HG02938 (cell line): Measurements from ENCODE around the gene PRKG1.

ENCODE experiments used
- ATAC-seq: cut with Tn5 transposase; IDR thresholded peaks from one replicate; pipeline ENCODE4 v1.9.1; 2021; ENCODE audit warnings: mild to moderate bottlenecking, moderate library complexity; ENCODE audit not compliant: unreplicated experiment

The PRKG1 gene

DNA sequence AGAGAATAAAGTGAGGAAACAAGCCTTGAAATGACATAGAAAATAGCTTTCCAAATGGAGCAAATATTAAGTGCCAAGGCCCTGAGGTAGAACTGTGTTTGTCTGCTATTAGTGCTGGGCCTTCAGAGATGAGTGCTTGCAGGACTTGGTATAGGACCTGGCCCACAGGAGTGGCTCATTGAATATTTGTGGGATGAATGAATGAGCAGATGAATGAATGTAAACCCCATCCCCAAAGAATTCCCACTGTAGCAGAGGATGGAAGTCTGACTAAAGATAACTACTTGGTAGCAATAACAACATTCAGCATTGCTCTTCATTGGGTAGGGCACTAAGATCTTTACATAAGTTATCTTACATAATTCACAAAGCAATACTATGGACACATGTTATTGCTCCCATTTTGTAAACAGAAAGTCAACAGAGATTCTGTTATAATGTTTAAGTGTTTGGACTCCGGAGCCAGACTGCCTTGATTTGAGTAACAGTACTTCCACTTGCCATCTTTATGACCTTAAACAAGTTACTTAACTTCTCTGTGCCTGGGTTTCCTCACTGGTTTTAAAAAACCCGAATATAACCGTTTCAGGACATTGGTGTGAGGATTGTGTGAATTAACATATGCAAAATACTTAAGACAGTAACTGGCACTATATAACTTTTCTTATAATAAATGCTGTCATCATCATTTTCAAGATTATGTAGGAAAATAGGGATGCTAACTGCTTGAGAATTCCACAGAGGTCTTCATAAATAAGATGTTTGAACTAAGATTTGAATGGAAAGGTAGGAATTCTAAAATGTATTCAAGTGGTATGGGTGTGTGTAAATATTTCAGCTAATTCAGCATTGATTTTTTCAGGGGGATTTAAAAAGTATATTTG, 141.9 kb downstream of the PRKG1 start:
- ATAC-seq: no peak

GRCh38 chr10:51217505-51217904, 143.2 kb downstream of the PRKG1 start:
- ATAC-seq: no peak

- ATAC-seq: no peak
Observed at GRCh38 chr10:51224671-51225161, 150.4 kb downstream of the PRKG1 start.

DNA sequence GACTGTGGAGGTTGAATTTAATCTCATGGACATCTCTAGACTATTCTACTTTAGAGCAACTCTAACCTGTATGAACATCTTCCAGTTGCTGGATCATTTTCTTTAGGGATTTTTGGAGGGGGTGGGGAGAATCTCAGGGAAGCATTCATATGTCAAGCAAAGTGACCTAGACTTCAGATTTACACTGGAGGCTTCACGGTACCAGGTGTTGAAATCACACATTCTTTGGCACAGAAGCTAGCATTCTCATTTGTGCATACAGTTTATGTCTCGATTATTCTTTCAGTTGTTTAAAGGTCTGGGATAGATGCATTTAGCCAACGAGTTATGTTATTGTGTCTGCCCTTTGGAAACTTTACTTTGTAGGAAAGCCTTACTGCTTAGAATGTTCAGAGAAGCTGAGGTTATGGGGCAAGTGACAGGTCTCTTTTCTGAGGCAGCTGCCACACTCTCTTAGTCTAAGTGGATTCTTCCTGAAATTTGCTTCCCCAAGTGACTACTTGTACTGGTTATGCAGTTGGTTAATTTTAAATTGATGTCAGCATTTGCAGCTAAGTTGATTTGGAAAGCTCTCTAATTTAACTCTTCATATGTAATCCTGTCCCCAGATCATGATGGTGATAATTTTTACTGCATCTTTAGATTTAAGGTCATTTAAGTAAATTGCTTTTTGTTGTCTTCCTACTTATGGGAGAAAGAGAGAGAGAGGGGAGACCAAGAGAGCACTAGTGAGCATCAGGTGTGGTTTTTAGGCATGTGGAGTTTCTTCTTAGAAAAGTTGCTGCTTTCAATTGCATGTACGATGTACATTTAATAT, 153.8 kb downstream of the PRKG1 start:
- ATAC-seq: no peak

GRCh38 chr10:51228714-51229100, 154.4 kb downstream of the PRKG1 start:
- ATAC-seq: no peak

GRCh38 chr10:51230887-51231585, 156.7 kb downstream of the PRKG1 start:
- no peak for ATAC-seq

DNA sequence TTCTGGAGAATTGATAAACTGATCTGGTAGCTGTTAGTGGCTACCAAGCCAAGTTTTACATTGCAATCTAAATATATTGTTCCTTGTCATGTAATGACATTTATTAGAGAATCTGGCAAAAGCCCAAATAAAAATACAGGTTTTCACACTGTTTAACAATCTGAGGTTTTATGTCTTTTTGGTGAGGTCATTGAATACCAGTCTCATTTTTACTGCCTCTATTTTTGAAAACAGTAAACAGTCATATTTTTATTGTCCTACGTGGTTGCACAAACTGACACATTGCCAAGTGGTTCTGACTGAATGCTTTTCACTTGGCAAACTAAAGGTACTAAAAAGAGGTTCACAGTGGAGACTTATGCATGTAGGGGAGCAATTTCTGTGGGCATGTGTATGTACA, 157.5 kb downstream of the PRKG1 start:
- ATAC-seq: no peak

DNA sequence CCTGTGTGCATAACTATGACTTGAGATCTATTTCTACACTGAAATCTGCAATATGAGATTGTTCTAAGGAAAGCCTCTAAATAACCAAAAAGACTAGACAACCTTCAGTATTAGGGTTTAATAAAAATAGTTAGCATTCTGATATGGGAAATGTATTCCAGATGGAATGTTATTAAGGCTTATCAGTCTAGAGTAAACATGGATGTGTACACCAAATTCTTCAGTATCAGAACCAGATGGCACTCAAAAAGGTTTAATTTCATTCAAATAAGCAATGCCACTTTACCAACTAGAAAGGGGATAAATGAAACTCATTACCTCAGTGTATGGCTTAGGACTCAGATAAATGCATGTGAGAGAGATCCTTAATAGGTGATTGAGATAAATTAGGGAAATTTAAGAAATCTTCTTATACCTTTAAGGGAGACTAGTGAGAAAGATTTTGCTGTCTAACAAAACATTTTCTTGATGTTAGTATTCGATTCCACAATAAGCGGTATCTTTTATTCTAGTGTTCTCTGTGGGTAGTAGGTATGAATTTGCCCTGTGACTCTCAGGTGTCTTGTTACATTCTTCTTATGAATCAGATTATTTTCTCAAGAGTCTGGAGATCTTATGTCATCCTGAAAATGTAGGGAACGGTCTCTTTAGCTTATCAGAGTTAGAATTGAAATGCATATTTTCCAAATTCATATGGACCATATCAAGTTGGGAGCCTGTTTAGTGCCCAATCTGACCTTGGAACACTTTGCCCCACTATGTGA, 159.2 kb downstream of the PRKG1 start:
- no peak for ATAC-seq

DNA sequence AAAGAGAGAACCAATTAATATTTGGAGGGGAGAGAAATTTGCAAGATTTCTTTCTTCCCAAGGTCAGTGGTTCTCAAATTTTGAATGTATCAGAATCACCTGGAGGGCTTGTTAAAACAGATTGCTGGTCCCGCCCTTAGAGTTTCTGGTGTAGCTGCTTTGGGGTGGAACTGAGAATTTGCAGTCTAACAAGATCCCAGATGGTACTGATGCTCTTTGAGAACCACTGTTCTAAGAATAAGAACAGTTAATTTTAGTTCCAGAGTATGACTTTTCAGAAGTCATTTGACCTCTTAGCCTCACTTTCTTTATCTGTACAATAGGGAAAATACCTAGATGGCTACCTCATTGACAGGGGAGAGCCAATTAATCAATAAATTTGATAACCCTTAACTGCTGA, 161.6 kb downstream of the PRKG1 start:
- ATAC-seq: no peak

GRCh38 chr10:51239006-51239405, 164.7 kb downstream of the PRKG1 start:
- ATAC-seq: no peak

GRCh38 chr10:51241461-51241860, 167.2 kb downstream of the PRKG1 start:
- ATAC-seq: no peak

DNA sequence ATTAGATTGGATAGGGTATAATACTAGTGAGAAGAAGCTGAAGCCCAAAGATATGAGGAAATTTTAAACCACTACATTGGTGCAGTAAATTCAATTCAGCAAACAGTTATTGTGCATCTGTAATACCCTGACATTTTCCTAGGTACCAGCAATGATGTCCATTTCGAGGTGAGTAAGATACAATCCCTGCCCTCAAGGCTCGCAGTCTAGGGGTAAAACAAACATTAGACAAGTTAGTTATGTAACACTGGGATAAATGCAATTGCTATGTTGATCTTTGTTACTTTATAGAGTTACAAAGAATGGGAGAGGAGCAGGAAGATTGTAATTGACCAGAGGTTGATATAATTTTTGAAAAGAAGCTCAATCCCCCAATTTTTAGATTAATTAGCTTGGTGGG, 168.1 kb downstream of the PRKG1 start:
- no peak for ATAC-seq

GRCh38 chr10:51244309-51244708, 170.0 kb downstream of the PRKG1 start:
- no peak for ATAC-seq

DNA sequence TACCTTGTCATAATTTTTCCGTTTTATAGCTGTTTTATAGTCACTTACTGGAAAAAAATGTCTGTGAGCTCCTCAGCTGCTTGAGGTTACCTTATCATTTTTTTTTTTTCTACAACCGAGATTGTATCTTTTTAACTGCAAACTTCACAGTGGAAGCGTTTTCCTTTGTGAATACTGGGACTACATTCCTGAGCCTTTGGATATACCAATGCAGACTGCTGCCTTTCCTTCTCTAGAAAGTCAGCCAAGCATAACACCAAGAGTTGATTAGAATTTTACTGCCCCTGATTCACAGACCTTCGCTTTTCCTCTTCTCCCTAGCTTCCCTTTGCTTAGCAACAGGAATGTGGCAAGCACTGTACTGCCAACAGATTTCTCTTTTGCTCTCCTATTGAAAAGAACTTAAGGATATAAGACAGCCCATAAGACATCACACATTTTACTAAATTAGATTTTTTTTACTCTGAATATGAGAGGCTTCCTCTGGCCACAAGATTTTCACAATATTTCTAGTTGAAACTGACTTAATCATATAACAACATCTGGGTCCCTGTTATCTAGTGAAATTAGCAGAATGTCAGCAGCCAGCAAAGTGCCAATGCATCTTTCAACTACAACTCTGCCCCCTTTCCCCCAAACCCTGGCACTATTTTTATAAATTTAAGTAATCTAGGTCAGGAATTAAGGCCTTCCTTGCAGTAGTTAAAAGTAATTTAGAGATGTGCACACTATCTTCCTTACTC, 170.6 kb downstream of the PRKG1 start:
- ATAC-seq: no peak

DNA sequence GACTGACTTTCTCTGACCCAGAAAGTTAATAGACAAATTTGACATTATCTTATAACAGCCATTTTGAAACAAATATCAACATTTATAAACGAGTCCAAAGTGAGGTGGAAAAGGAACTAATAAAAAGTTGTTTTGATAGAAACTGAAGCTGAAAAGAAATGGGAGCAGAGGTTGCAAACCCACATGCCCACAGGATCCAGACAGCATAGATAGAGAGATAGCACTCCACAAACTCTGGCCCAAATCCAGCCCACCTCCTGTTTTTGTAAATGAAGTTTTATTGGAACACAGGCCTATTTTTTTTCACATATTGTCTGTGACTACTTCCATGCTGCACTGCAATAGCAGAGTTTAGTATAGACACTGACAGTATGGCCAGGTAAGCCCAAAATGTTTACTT, 171.9 kb downstream of the PRKG1 start:
- no peak for ATAC-seq

GRCh38 chr10:51250278-51250920, 176.1 kb downstream of the PRKG1 start:
- ATAC-seq: no peak

- ATAC-seq: no peak
Observed at GRCh38 chr10:51251110-51251509, 176.8 kb downstream of the PRKG1 start.

DNA sequence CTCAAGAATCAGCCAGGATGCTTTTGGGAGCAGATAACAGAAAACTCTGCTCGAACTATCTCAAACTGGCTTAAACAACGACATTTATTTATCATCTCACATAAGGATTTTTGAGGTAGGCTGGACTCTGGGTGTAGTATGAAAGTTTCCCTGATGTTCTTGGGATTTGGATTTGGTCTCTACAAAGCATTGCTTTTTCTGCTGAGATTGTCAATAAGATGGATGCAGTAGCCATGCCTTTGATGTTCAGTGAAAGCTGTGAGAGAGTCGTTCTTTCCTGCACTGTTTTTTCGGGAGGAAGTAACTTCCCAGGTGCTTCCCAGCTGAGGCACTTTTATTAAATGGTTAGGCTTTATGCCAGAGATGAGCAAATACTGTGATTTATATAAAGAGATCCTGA, 181.1 kb downstream of the PRKG1 start:
- no peak for ATAC-seq

DNA sequence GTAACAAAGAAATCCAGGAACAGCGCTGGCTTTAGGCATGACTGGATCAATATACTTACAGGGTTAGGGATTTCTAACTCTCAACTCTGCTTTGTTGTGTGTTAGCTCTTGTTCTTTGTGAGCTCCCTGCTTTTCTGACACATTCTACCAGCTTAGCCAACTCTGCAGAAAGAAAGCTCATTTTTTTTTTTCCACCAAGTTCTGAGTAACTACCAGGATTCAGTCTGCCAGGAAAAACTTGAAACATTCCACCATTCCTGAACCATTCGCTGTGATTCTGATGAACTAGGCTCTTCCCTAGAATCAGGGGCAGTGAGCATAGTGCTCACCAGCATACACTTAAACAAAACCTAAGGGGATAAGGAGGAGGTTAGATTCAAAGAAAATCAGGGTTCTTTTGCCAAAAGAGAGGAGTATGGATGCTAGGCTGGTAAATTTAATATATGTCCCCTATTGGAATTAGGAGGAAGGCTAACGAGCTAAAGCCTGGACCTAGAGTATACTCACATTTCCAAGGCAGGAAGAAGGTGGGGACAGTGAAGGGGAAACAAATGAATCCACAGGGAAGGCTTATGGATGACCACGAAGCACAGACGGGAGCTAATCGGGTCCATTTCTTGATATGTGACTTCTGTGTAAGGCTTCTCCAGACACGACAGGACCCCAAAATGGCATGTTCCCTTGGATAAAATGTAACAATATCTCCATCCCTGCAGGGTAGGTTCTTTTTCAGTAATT, 183.4 kb downstream of the PRKG1 start:
- no peak for ATAC-seq
